PFSK-1 (cell line): Measurements from ENCODE around the gene TNP2.

Experiments used
- FOXP2 ChIP-seq: optimal IDR thresholded peaks from 2 replicates; pipeline ENCODE3; 2011; ENCODE audit warnings: borderline replicate concordance, control low read depth, inconsistent platforms; ENCODE audit not compliant: insufficient read depth; ENCODE audit errors: extremely low read length, extremely low read depth
- POLR2AphosphoS5 ChIP-seq: IDR thresholded peaks from 2 replicates; pipeline ENCODE4 v1.6.1; 2012; ENCODE audit warnings: low read depth, mild to moderate bottlenecking, control low read depth, low read length, moderate library complexity
- REST ChIP-seq, 2 experiments: IDR thresholded peaks; 2 replicates each; pipeline versions ENCODE4 v1.6.1 to v1.8.0; 2011 to 2012; ENCODE audit warnings: low read depth in 2 of 2, low read length in 2 of 2, control low read depth in 1 of 2, inconsistent platforms in 1 of 2, mild to moderate bottlenecking in 1 of 2, moderate library complexity in 1 of 2; ENCODE audit not compliant: insufficient read depth in 1 of 2
- SIN3A ChIP-seq: IDR thresholded peaks from 2 replicates; pipeline ENCODE4 v1.6.1; 2012; ENCODE audit warnings: mild to moderate bottlenecking, low read length, moderate library complexity, borderline replicate concordance; ENCODE audit not compliant: insufficient read depth
- TAF1 ChIP-seq: IDR thresholded peaks from 2 replicates; pipeline ENCODE4 v1.6.1; 2012; ENCODE audit warnings: low read length, control low read depth, borderline replicate concordance; ENCODE audit not compliant: insufficient read depth

TNP2 gene

GRCh38 chr16:11298143-11298900 is 29.2 kb upstream of the TNP2 start:
- TF ChIP-seq REST (IDR thresholded peaks at IDR 0.05; ENCODE audit: insufficient read depth in 1 of 2, low read depth in 2 of 2, low read length in 2 of 2) (no peak), SIN3A (no peak), FOXP2 (no peak), TAF1 (no peak), POLR2AphosphoS5 (no peak)

GRCh38 chr16:11297492-11298142 is 28.5 kb upstream of the TNP2 start:
- TF ChIP-seq TAF1 (no peak), FOXP2 (peak; percentile 37)

- TF ChIP-seq POLR2AphosphoS5 = no peak
- TF ChIP-seq REST (IDR thresholded peaks at IDR 0.05; ENCODE audit: insufficient read depth in 1 of 2, low read depth in 2 of 2, low read length in 2 of 2) = no peak
- no peak for TF ChIP-seq FOXP2
- TF ChIP-seq TAF1 = no peak
- TF ChIP-seq SIN3A = no peak
Measured at GRCh38 chr16:11296706-11297491, 27.8 kb upstream of the TNP2 start.

GRCh38 chr16:11296351-11296705 is 27.2 kb upstream of the TNP2 start:
- TF ChIP-seq FOXP2 (no peak), TAF1 (no peak), REST (IDR thresholded peaks at IDR 0.05; ENCODE audit: insufficient read depth in 1 of 2, low read depth in 2 of 2, low read length in 2 of 2) (no peak), POLR2AphosphoS5 (no peak), SIN3A (no peak)

- TF ChIP-seq TAF1 = no peak
- TF ChIP-seq REST (IDR thresholded peaks at IDR 0.05; ENCODE audit: insufficient read depth in 1 of 2, low read depth in 2 of 2, low read length in 2 of 2) = no peak
- no peak for TF ChIP-seq POLR2AphosphoS5
- TF ChIP-seq FOXP2 = no peak
- TF ChIP-seq SIN3A = no peak
Measured at GRCh38 chr16:11295672-11296071, 26.5 kb upstream of the TNP2 start.
